T-helper 1 cell treated with Interleukin-12 subunit alpha and Interleukin-12 subunit beta and Interleukin-4 antibody, amounts not matched to agents 30 μg/mL and 1 μg/mL, for 36 hours (primary cell): ENCODE results near the gene EPHA3.

ENCODE experiments used
- H3K27ac Mint-ChIP-seq: one replicate; pipeline ENCODE4 v1.8.0; 2021; ENCODE audit warnings: mild to moderate bottlenecking, mixed read lengths
- H3K27me3 Mint-ChIP-seq: one replicate; pipeline ENCODE4 v1.8.0; 2021; ENCODE audit warnings: low read depth, mixed read lengths
- H3K36me3 Mint-ChIP-seq: one replicate; pipeline ENCODE4 v1.8.0; 2021; ENCODE audit warnings: low read depth, mixed read lengths
- H3K4me1 Mint-ChIP-seq: one replicate; pipeline ENCODE4 v1.8.0; 2021; ENCODE audit warnings: low read depth, mixed read lengths
- H3K4me3 Mint-ChIP-seq: one replicate; pipeline ENCODE4 v1.8.0; 2021; ENCODE audit warnings: mild to moderate bottlenecking, moderate library complexity, mixed read lengths
- H3K9me3 Mint-ChIP-seq: one replicate; pipeline ENCODE4 v1.8.0; 2021; ENCODE audit warnings: mixed read lengths

EPHA3 gene

GRCh38 chr3:89360156-89360555, 252.7 kb downstream of the EPHA3 start:
- H3K27me3 Mint-ChIP-seq = no peaks in the 10 kb centered on the region
- no peak overlapping the region for H3K27ac Mint-ChIP-seq
- H3K9me3 Mint-ChIP-seq = peaks cover 5% of the 10 kb centered on the region
- no peak overlapping the region for H3K4me3 Mint-ChIP-seq
- H3K4me1 Mint-ChIP-seq = no peaks in the 10 kb centered on the region
- no peaks in the 10 kb centered on the region for H3K36me3 Mint-ChIP-seq

DNA sequence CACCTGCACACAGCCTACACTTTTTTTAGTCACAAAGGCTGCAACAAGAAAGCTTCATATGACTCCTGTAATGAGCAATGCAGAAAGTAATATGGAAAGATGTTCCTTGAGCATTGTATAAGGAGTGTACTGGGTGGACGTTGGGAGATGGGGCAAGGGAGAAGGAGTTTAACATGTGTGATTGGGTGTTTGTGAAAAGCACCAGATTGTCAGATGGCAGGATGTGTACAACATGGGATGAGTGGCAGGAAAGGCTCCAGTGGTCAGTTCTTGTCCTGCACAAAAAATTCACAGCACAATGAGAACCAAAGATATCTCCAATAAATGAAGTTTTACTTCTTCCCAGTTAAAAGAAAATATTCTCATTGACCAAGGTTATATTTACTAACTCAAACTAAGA, 255.1 kb downstream of the EPHA3 start:
- no peaks in the 10 kb centered on the region for H3K4me1 Mint-ChIP-seq
- no peaks in the 10 kb centered on the region for H3K36me3 Mint-ChIP-seq
- H3K9me3 Mint-ChIP-seq = peaks cover 4% of the 10 kb centered on the region
- H3K27ac Mint-ChIP-seq = no peak overlapping the region
- H3K27me3 Mint-ChIP-seq = no peaks in the 10 kb centered on the region
- no peak overlapping the region for H3K4me3 Mint-ChIP-seq

DNA sequence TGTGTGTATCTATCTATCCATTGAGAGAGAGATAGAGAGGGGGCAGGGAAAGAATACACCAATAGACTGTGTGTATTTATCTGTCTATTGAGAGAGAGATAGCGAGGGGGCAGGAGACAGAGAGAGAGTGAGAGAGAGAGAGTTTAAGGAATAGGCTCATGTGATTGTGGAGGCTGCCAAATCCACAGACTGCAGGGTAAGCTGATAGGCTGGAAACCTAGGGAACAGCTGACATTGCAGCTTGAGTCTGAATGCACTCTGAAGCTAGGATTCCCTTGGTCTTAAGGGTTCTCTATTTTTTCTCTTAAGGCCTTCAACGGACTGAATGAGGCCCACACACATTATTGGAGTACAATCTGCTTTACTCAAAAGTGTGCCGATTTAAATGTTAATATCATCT, 255.8 kb downstream of the EPHA3 start:
- H3K27me3 Mint-ChIP-seq = no peaks in the 10 kb centered on the region
- H3K36me3 Mint-ChIP-seq = no peaks in the 10 kb centered on the region
- peaks cover 11% of the 10 kb centered on the region for H3K9me3 Mint-ChIP-seq
- no peak overlapping the region for H3K27ac Mint-ChIP-seq
- H3K4me1 Mint-ChIP-seq = no peaks in the 10 kb centered on the region
- H3K4me3 Mint-ChIP-seq = no peak overlapping the region

GRCh38 chr3:89364314-89364713, 256.9 kb downstream of the EPHA3 start:
- no peaks in the 10 kb centered on the region for H3K36me3 Mint-ChIP-seq
- H3K4me3 Mint-ChIP-seq = no peak overlapping the region
- no peak overlapping the region for H3K27ac Mint-ChIP-seq
- H3K4me1 Mint-ChIP-seq = no peaks in the 10 kb centered on the region
- H3K9me3 Mint-ChIP-seq = peaks cover 20% of the 10 kb centered on the region
- no peaks in the 10 kb centered on the region for H3K27me3 Mint-ChIP-seq

- H3K4me1 Mint-ChIP-seq = no peaks in the 10 kb centered on the region
- H3K9me3 Mint-ChIP-seq = peaks cover 20% of the 10 kb centered on the region
- H3K27ac Mint-ChIP-seq = no peak overlapping the region
- H3K27me3 Mint-ChIP-seq = no peaks in the 10 kb centered on the region
- no peak overlapping the region for H3K4me3 Mint-ChIP-seq
- no peaks in the 10 kb centered on the region for H3K36me3 Mint-ChIP-seq
Observed at GRCh38 chr3:89367166-89367565, 259.7 kb downstream of the EPHA3 start.

GRCh38 chr3:89368846-89369245, 261.4 kb downstream of the EPHA3 start:
- Mint-ChIP-seq H3K27ac (no peak overlapping the region), H3K4me3 (no peak overlapping the region), H3K9me3 (peaks cover 20% of the 10 kb centered on the region), H3K4me1 (no peaks in the 10 kb centered on the region), H3K27me3 (no peaks in the 10 kb centered on the region), H3K36me3 (no peaks in the 10 kb centered on the region)

DNA sequence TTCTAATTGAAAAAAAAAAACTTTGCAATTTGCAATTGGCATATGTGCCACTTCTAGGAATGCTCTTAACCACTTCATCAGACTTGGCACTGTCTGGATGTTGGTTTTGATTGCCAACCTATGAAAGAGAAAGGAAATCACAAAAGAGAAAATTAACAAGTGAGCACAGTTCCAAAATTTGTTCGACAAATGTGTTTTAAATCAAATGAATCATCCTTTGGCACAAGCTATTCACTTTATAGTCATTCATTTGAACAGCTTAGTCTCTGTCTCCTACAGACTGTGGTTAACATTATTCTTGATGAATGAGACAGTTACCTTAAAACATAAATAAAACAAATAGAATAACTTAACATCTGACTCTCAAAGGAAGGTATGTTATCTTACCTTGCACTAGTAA, 265.0 kb downstream of the EPHA3 start:
- Mint-ChIP-seq H3K27me3 (no peaks in the 10 kb centered on the region), H3K9me3 (peaks cover 20% of the 10 kb centered on the region), H3K36me3 (no peaks in the 10 kb centered on the region), H3K4me3 (no peak overlapping the region), H3K27ac (no peak overlapping the region), H3K4me1 (no peaks in the 10 kb centered on the region)

GRCh38 chr3:89373434-89373833, 266.0 kb downstream of the EPHA3 start:
- Mint-ChIP-seq H3K36me3 (no peaks in the 10 kb centered on the region), H3K27ac (no peak overlapping the region), H3K4me3 (no peak overlapping the region), H3K27me3 (no peaks in the 10 kb centered on the region), H3K9me3 (peaks cover 10% of the 10 kb centered on the region), H3K4me1 (no peaks in the 10 kb centered on the region)

DNA sequence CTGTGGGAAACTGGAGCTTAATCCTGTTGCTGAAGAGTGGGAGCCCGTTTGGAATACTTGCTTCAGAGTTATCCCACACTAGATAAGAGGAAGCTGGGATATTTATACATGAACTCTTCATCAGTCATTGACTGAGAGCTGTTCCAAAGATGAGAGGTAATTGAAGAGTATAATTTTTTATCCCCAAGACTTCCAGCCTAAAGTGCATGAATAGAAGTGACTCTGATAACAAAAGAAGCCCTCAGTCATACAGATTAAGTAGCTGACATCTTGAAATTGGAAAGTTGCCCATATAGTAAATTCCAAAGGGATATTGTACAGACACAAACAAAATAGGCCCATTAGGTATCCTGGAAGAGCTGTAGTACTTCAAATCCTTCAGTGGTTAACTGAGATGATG, 268.0 kb downstream of the EPHA3 start:
- no peak overlapping the region for H3K4me3 Mint-ChIP-seq
- peaks cover 4% of the 10 kb centered on the region for H3K9me3 Mint-ChIP-seq
- H3K27ac Mint-ChIP-seq = no peak overlapping the region
- no peaks in the 10 kb centered on the region for H3K36me3 Mint-ChIP-seq
- H3K27me3 Mint-ChIP-seq = no peaks in the 10 kb centered on the region
- H3K4me1 Mint-ChIP-seq = no peaks in the 10 kb centered on the region

DNA sequence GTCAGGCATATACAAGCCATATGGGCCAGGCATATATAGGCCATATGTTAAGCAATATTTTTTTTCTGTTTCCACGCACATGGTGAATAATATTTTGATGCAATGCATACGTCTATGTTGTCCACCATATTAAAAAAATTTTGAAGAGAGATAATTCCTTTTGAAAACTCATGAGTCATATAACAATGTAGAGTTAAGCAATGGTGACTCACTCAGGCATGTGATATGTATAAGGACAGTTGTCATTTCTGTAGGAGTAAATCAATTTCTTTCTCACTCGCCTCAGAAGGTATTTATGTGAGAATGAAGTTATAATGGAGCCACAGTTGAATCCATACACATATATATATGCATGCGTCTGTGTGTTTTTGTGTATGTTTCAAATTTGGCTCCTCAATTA, 272.6 kb downstream of the EPHA3 start:
- no peak overlapping the region for H3K4me3 Mint-ChIP-seq
- H3K27me3 Mint-ChIP-seq = no peaks in the 10 kb centered on the region
- H3K9me3 Mint-ChIP-seq = peaks cover 12% of the 10 kb centered on the region
- no peaks in the 10 kb centered on the region for H3K36me3 Mint-ChIP-seq
- no peak overlapping the region for H3K27ac Mint-ChIP-seq
- no peaks in the 10 kb centered on the region for H3K4me1 Mint-ChIP-seq

- no peak overlapping the region for H3K27ac Mint-ChIP-seq
- H3K27me3 Mint-ChIP-seq = no peaks in the 10 kb centered on the region
- no peak overlapping the region for H3K4me3 Mint-ChIP-seq
- H3K36me3 Mint-ChIP-seq = no peaks in the 10 kb centered on the region
- peaks cover 9% of the 10 kb centered on the region for H3K9me3 Mint-ChIP-seq
- no peaks in the 10 kb centered on the region for H3K4me1 Mint-ChIP-seq
Observed at GRCh38 chr3:89392991-89393390, 285.6 kb downstream of the EPHA3 start.

GRCh38 chr3:89395456-89395855, 288.0 kb downstream of the EPHA3 start:
- Mint-ChIP-seq H3K9me3 (peaks cover 3% of the 10 kb centered on the region), H3K27ac (no peak overlapping the region), H3K4me3 (no peak overlapping the region), H3K4me1 (no peaks in the 10 kb centered on the region), H3K36me3 (no peaks in the 10 kb centered on the region), H3K27me3 (no peaks in the 10 kb centered on the region)

DNA sequence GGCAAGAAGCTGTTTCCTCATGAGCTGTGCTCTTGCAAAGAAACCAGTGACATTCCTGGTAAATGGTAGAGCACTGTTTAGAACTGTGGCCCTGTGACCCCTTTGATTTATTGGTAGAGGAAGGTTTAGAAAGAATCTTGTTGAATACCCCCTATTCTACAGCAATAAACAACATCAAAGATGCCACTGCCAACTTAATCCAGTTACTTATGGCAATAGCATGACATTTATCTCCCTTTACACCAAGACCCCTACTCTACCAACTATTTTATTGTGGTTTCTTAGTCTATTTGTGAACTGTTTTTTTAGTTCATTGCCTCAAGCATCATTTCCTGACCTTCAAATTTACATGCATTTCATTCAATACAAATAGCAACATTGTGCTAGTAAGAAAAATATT, 288.6 kb downstream of the EPHA3 start:
- Mint-ChIP-seq H3K4me1 (no peaks in the 10 kb centered on the region), H3K27me3 (no peaks in the 10 kb centered on the region), H3K36me3 (no peaks in the 10 kb centered on the region), H3K27ac (no peak overlapping the region), H3K4me3 (no peak overlapping the region), H3K9me3 (peaks cover 3% of the 10 kb centered on the region)

GRCh38 chr3:89402051-89402450, 294.6 kb downstream of the EPHA3 start:
- H3K4me1 Mint-ChIP-seq = no peaks in the 10 kb centered on the region
- no peak overlapping the region for H3K27ac Mint-ChIP-seq
- H3K9me3 Mint-ChIP-seq = no peaks in the 10 kb centered on the region
- no peaks in the 10 kb centered on the region for H3K27me3 Mint-ChIP-seq
- H3K4me3 Mint-ChIP-seq = no peak overlapping the region
- H3K36me3 Mint-ChIP-seq = no peaks in the 10 kb centered on the region

- Mint-ChIP-seq H3K36me3 (no peaks in the 10 kb centered on the region), H3K4me3 (no peak overlapping the region), H3K9me3 (peaks cover 3% of the 10 kb centered on the region), H3K27me3 (no peaks in the 10 kb centered on the region), H3K4me1 (no peaks in the 10 kb centered on the region), H3K27ac (no peak overlapping the region)
Observed at GRCh38 chr3:89405176-89405575, 297.8 kb downstream of the EPHA3 start.

DNA sequence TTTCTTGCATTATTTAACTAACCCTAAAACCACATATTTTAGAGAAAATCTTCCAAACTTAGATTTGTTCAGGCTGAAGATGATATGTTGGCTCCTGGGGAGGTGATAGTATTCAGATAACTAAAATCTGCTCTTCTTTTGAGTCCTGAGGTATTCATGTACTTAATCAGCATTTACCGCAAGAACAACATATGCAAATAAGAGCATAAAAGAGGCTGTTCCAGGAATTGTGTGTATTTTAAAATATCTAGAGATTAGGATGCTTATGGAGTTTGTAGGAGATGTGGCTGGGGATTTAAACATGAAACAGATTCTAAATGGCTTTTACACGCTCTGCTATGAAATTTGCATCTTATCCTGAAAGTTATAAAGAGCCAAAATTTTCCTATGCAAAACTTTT, 298.2 kb downstream of the EPHA3 start:
- Mint-ChIP-seq H3K4me3 (no peak overlapping the region), H3K9me3 (peaks cover 3% of the 10 kb centered on the region), H3K4me1 (no peaks in the 10 kb centered on the region), H3K27ac (no peak overlapping the region), H3K36me3 (no peaks in the 10 kb centered on the region), H3K27me3 (no peaks in the 10 kb centered on the region)
